Stomach (tissue), 9 donors: Measurements from ENCODE around the gene CLEC4G. TPM values are rescaled to one million over a fixed set of nuclear protein-coding genes. Genes with fewer than 3 reads are reported as not detected.

ENCODE experiments used
- DNase-seq, 2 donors: peaks; one replicate each; pipeline versions ENCODE4 v3.0.0 to v3.0.0-alpha.2; 2013 to 2019
- H3K27ac ChIP-seq, 5 donors: fragments of 200-600 bp in 4 of 5; sonication (generic) in 4 of 5; one replicate each; pipeline ENCODE4 v1.5.1; 2013 to 2019; ENCODE audit warnings: mild to moderate bottlenecking in 1 of 5, moderate library complexity in 1 of 5
- H3K27me3 ChIP-seq, 3 donors: fragments of 200-600 bp; sonication (generic); one replicate each; pipeline ENCODE4 v1.5.1; 2017 to 2019; ENCODE audit warnings: mixed run types in 1 of 3
- H3K36me3 ChIP-seq, 4 donors: fragments of 200-600 bp; sonication (generic); 1 replicate in 3 of 4; 2 replicates in 1 of 4; pipeline ENCODE4 v1.5.1; 2016 to 2019
- H3K4me1 ChIP-seq, 4 donors: fragments of 200-600 bp; sonication (generic); one replicate each; pipeline ENCODE4 v1.5.1; 2016 to 2019
- H3K4me3 ChIP-seq, 4 donors: fragments of 200-600 bp; sonication (generic) in 3 of 4; one replicate each; pipeline ENCODE4 v1.5.1; 2016 to 2019; ENCODE audit warnings: mild to moderate bottlenecking in 1 of 4
- H3K9me3 ChIP-seq, 4 donors: fragments of 200-600 bp; sonication (generic); one replicate each; pipeline ENCODE4 v1.5.1; 2016 to 2019
- EP300 ChIP-seq: sonication (generic); formaldehyde crosslinking; IDR thresholded peaks from one replicate; pipeline ENCODE4 v1.6.1; 2017; ENCODE audit warnings: antibody characterized with exemption
- POLR2A ChIP-seq, 4 donors: fragments of 450-650 bp; IDR thresholded peaks; one replicate each; pipeline ENCODE4 v1.6.1; 2016; ENCODE audit warnings: antibody characterized with exemption in 4 of 4, control low read depth in 2 of 4, mild to moderate bottlenecking in 1 of 4, moderate library complexity in 1 of 4
- POLR2AphosphoS5 ChIP-seq, 3 donors: sonication (generic); formaldehyde crosslinking; IDR thresholded peaks; one replicate each; pipeline ENCODE4 v1.6.1; 2016; ENCODE audit warnings: antibody characterized with exemption in 3 of 3
- WGBS, 5 donors: extraction: QIAGEN DNeasy Blood & Tissue Kit in 3 of 5; methylation state at CpG; one replicate each; pipeline versions ENCODE4 v1.1.5 to v1.1.7; 2013 to 2018; 5-methylcytosine and 5-hydroxymethylcytosine counted together
- intact Hi-C: fragments of 100-400 bp; cut with DNase I; formaldehyde crosslinking; loops from one replicate; pipeline ENCODE4 v1.15.1; 2023; ENCODE audit warnings: low total_unique reads
- polyA plus RNA-seq, 3 donors: library from polyadenylated mRNA; stranded (reverse); fragments of 200-250 nt; gene quantifications; one replicate each; pipeline ENCODE4 v1.2.3, GENCODE V29; 2013
- total RNA-seq, 5 donors: library from RNA; depleted of rRNA; stranded (reverse); fragments of >200 nt; gene quantifications; one replicate each; pipeline versions ENCODE4 v1.1.0 to v1.2.3, GENCODE V29; 2014 to 2016
- TF ChIP-seq, protein P1 (sequence below), 7 experiments: fragments of 450-650 bp in 4 of 7; fragments of 200-600 bp in 3 of 7; sonication (generic) in 3 of 7; IDR thresholded peaks; one replicate each; pipeline ENCODE4 v1.5.1; 2016 to 2019; ENCODE audit warnings: antibody characterized with exemption in 7 of 7, control low read depth in 2 of 7, mild to moderate bottlenecking in 1 of 7
- donor health status: healthy with polysubstance abuse.
- donor health status: Bipolar disorder and iron deficiency.
- donor health status: healthy.

CLEC4G gene
- total and polyA plus RNA-seq, 8 donors: 0.25 to 1.2 (median 0.69) TPM; not detected in 4

DNA sequence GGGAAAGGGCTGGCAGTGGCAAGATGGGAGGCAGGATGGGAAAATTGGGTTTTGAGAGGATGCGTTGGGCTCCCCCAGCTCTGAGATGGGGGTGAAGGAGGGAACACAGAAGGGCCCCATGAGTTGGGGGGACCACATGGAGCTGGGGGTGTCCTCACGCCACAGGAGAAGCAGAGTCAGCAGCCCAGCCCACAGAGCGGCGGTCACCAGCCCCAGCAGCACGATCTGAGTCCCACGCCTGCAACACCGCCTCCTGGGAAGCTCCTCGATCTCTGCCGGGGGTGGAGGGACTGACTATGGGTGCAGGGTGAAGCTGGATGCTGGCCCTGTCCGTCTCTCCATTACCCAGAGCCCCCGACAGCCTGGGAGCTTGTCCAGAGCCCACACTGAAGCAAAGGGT, 33.3 kb downstream of the CLEC4G start:
- no peak for DNase-seq
- TF ChIP-seq POLR2AphosphoS5 (IDR thresholded peaks at IDR 0.05) (no peak), EP300 (no peak), POLR2A (IDR thresholded peaks at IDR 0.05) (no peak)
- TF ChIP-seq, protein P1, sequence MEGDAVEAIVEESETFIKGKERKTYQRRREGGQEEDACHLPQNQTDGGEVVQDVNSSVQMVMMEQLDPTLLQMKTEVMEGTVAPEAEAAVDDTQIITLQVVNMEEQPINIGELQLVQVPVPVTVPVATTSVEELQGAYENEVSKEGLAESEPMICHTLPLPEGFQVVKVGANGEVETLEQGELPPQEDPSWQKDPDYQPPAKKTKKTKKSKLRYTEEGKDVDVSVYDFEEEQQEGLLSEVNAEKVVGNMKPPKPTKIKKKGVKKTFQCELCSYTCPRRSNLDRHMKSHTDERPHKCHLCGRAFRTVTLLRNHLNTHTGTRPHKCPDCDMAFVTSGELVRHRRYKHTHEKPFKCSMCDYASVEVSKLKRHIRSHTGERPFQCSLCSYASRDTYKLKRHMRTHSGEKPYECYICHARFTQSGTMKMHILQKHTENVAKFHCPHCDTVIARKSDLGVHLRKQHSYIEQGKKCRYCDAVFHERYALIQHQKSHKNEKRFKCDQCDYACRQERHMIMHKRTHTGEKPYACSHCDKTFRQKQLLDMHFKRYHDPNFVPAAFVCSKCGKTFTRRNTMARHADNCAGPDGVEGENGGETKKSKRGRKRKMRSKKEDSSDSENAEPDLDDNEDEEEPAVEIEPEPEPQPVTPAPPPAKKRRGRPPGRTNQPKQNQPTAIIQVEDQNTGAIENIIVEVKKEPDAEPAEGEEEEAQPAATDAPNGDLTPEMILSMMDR (IDR thresholded peaks at IDR 0.05): no peak
- no peak overlapping the region for H3K4me3 ChIP-seq
- H3K9me3 ChIP-seq: no peaks in the 10 kb centered on the region
- 11 to 34% (median 21%) methylated on average over 11 of the region's 11 CpGs for WGBS, 5 donors
- H3K36me3 ChIP-seq: no peaks in the 10 kb centered on the region
- peaks cover 4 to 79% (median 33%) of the 10 kb centered on the region in 3 donors for H3K27me3 ChIP-seq
- no peaks in the 10 kb centered on the region for H3K4me1 ChIP-seq
- H3K27ac ChIP-seq: no peak overlapping the region
- intact Hi-C loops: no loop called here

DNA sequence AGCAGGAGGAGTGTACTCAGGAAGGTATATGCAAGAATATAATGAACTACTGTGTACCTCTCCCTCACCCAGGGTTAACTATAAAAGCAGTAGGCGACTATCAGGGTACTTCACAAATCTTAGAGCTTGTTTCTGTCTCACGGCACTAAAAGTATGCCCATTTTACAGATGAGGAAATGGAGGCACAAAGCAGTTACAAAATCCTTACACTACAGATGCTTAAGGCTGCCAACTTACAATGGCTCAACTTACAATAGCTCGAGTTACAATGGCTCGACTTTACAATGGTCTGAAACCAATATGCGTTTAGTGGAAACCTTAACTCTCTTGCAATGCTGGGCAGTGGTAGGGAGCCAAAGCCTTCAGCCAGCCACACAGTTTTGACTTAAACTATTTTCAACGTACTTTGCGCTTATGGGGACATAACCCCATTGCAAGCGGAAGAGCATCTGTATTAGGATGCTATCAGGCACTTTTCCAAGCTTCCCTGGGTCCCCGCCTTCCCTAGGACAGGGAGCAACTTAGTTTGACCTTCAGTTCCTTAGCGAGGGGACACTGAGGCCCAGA, 34.1 kb downstream of the CLEC4G start:
- TF ChIP-seq EP300 (no peak), POLR2AphosphoS5 (IDR thresholded peaks at IDR 0.05) (no peak), POLR2A (IDR thresholded peaks at IDR 0.05) (no peak)
- TF ChIP-seq, protein P1 (IDR thresholded peaks at IDR 0.05): no peak
- no peaks in the 10 kb centered on the region for H3K4me1 ChIP-seq
- no peak overlapping the region for H3K27ac ChIP-seq
- intact Hi-C loops: no loop called here
- WGBS, 5 donors: 70 to 86% (median 82%) methylated on average over 10 of the region's 10 CpGs
- H3K36me3 ChIP-seq: no peaks in the 10 kb centered on the region
- H3K9me3 ChIP-seq: no peaks in the 10 kb centered on the region
- H3K27me3 ChIP-seq: peaks cover 4 to 74% (median 33%) of the 10 kb centered on the region in 3 donors
- H3K4me3 ChIP-seq: no peak overlapping the region
- DNase-seq: no peak

DNA sequence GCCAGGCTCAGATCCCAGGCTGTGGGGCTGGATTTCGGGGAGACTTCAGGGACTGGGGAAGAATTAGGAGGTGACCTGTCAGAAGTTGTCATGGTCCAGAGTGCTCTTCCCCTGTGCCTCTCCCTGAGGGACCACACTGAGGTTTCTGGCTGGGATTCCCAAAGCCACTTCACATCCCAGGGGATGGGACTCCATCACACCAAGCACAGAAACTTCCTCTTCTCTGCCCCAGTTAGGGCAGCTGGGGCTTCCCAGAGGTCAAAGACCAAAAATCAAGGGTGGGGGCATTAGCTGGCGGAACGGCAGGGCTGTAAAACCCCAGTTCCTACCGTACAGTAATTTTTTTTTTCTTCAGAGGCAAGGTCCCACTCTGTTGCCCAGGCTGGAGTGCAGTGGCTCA, 37.4 kb downstream of the CLEC4G start:
- H3K27me3 ChIP-seq: peaks cover 4 to 53% (median 33%) of the 10 kb centered on the region in 3 donors
- no peaks in the 10 kb centered on the region for H3K36me3 ChIP-seq
- DNase-seq: no peak
- H3K4me3 ChIP-seq: no peak overlapping the region
- TF ChIP-seq POLR2AphosphoS5 (IDR thresholded peaks at IDR 0.05): no peak
- no peak for TF ChIP-seq EP300
- no peak for TF ChIP-seq POLR2A (IDR thresholded peaks at IDR 0.05)
- TF ChIP-seq, protein P1 (IDR thresholded peaks at IDR 0.05): no peak
- no peaks in the 10 kb centered on the region for H3K4me1 ChIP-seq
- no peaks in the 10 kb centered on the region for H3K9me3 ChIP-seq
- H3K27ac ChIP-seq: no peak overlapping the region
- 48 to 64% (median 59%) methylated on average over 4 of the region's 4 CpGs for WGBS, 5 donors
- intact Hi-C loops: no loop called here

DNA sequence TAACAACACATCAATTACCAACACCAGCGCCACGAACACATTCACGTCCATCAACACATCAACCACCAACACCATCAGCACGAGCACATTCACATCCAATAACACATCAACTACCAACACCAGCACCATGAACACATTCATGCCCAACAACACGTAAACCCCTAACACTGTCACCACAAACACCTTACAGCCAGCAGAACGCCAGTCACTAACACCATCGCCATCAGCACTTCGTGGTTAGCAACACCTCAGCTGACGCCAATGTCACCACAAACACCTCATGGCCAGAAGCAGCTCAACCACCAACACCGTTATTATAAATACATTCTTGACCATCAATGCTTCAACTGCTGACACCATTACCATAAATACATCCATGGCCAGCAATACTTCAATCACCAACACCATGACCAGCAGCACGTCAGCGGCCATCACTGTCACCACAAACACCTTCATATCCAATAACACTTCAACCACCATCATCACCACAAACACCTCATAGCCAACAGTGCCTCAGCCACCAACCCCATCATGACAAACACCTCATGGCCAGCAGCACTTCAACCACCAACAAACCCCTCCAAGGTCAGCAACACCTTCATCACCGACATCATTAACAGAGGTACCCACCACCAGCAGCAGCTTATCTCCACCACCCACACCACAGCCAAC, 39.4 kb downstream of the CLEC4G start:
- no peak overlapping the region for H3K4me3 ChIP-seq
- WGBS, 5 donors: 68 to 78% (median 70%) methylated on average over 13 of the region's 13 CpGs
- TF ChIP-seq POLR2AphosphoS5 (IDR thresholded peaks at IDR 0.05): no peak

DNA sequence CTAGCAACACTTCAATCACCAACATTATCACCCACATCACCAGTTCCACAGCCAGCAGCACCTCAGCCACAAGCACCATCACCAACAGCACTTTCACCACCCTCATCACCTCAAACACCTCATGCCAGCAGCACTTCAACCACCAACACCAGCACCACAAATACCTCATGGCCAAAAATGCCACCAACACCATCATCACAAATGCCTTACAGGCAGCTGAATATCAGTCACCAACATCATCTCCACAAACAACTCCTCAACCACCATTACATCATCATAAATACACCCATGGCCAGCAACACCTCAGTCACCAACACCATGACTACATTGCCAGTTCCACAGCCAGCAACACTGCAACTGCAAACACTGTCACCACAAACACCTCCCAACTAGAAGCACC, 40.4 kb downstream of the CLEC4G start:
- Histone ChIP-seq H3K4me3 (no peak overlapping the region), H3K36me3 (no peaks in the 10 kb centered on the region), H3K4me1 (no peaks in the 10 kb centered on the region), H3K9me3 (no peaks in the 10 kb centered on the region), H3K27ac (no peak overlapping the region), H3K27me3 (peaks cover 0 to 33% (median 10%) of the 10 kb centered on the region in 3 donors)
- TF ChIP-seq POLR2A (IDR thresholded peaks at IDR 0.05): no peak
- no peak for TF ChIP-seq EP300
- TF ChIP-seq POLR2AphosphoS5 (IDR thresholded peaks at IDR 0.05): no peak
- TF ChIP-seq, protein P1 (IDR thresholded peaks at IDR 0.05): no peak
- intact Hi-C loops: no loop called here
- no peak for DNase-seq

More for the DNA sequence above, 39.4 kb downstream of the CLEC4G start:
- no peak for DNase-seq
- no peak overlapping the region for H3K27ac ChIP-seq
- intact Hi-C loops: no loop called here
- H3K36me3 ChIP-seq: no peaks in the 10 kb centered on the region
- no peaks in the 10 kb centered on the region for H3K9me3 ChIP-seq
- H3K27me3 ChIP-seq: peaks cover 0 to 43% (median 20%) of the 10 kb centered on the region in 3 donors
- no peaks in the 10 kb centered on the region for H3K4me1 ChIP-seq
